Measurements from ENCODE around the gene PSG2.
"Not testable (repeated sequence)": the region's sequence is repeated elsewhere in the genome, so short reads cannot be mapped to it uniquely, and the experiment has no call there.

Gene PSG2

GRCh38 chr19:43082601-43083000, at the start of gene PSG2:
TSS of gene PSG2 (minus strand) at chr19:43082701. CDS start at chr19:43082569, 132 bp downstream.
- not testable (repeated sequence) for H3K9me3 ChIP-seq (ENCODE audit: control insufficient read depth, insufficient read depth, low read length); H3K4me3 ChIP-seq (ENCODE audit: low read depth, low read length)

GRCh38 chr19:43131281-43131842, 48.9 kb upstream of the PSG2 start:
- H3K27me3 ChIP-seq (ENCODE audit: control insufficient read depth, insufficient read depth, low read length); H3K4me3 ChIP-seq (ENCODE audit: low read depth, low read length); H3K36me3 ChIP-seq (ENCODE audit: control insufficient read depth, insufficient read depth, low read length); H3K9ac ChIP-seq (ENCODE audit: low read depth, low read length); H3K9me3 ChIP-seq (ENCODE audit: control insufficient read depth, insufficient read depth, low read length); H3K4me1 ChIP-seq (ENCODE audit: control insufficient read depth, insufficient read depth, low read length): not testable (repeated sequence)

More at GRCh38 chr19:43082601-43083000, at the start of gene PSG2:
- H3K36me3 ChIP-seq (ENCODE audit: control insufficient read depth, insufficient read depth, low read length); H3K4me1 ChIP-seq (ENCODE audit: control insufficient read depth, insufficient read depth, low read length); H3K9ac ChIP-seq (ENCODE audit: low read depth, low read length); H3K27me3 ChIP-seq (ENCODE audit: control insufficient read depth, insufficient read depth, low read length): not testable (repeated sequence)

GRCh38 chr19:43129197-43129596, 46.7 kb upstream of the PSG2 start:
- H3K4me3 ChIP-seq (ENCODE audit: low read depth, low read length); H3K9ac ChIP-seq (ENCODE audit: low read depth, low read length); H3K4me1 ChIP-seq (ENCODE audit: control insufficient read depth, insufficient read depth, low read length); H3K27me3 ChIP-seq (ENCODE audit: control insufficient read depth, insufficient read depth, low read length); H3K36me3 ChIP-seq (ENCODE audit: control insufficient read depth, insufficient read depth, low read length); H3K9me3 ChIP-seq (ENCODE audit: control insufficient read depth, insufficient read depth, low read length): not testable (repeated sequence)

GRCh38 chr19:43127336-43127735, 44.8 kb upstream of the PSG2 start:
- H3K27me3 ChIP-seq (ENCODE audit: control insufficient read depth, insufficient read depth, low read length); H3K9me3 ChIP-seq (ENCODE audit: control insufficient read depth, insufficient read depth, low read length); H3K36me3 ChIP-seq (ENCODE audit: control insufficient read depth, insufficient read depth, low read length); H3K4me1 ChIP-seq (ENCODE audit: control insufficient read depth, insufficient read depth, low read length); H3K4me3 ChIP-seq (ENCODE audit: low read depth, low read length); H3K9ac ChIP-seq (ENCODE audit: low read depth, low read length): not testable (repeated sequence)

- Histone ChIP-seq H3K9ac (ENCODE audit: low read depth, low read length) (no peak overlapping the region), H3K4me3 (ENCODE audit: low read depth, low read length) (no peak overlapping the region), H3K9me3 (ENCODE audit: control insufficient read depth, insufficient read depth, low read length) (no peaks in the 10 kb centered on the region), H3K4me1 (ENCODE audit: control insufficient read depth, insufficient read depth, low read length) (no peaks in the 10 kb centered on the region), H3K36me3 (ENCODE audit: control insufficient read depth, insufficient read depth, low read length) (no peaks in the 10 kb centered on the region), H3K27me3 (ENCODE audit: control insufficient read depth, insufficient read depth, low read length) (no peaks in the 10 kb centered on the region)
These were observed 44.2 kb upstream of the PSG2 start for GRCh38 chr19:43126720-43127119.

- H3K27me3 ChIP-seq (ENCODE audit: control insufficient read depth, insufficient read depth, low read length), result no peaks in the 10 kb centered on the region
- H3K9ac ChIP-seq (ENCODE audit: low read depth, low read length), result no peak overlapping the region
- no peak overlapping the region for H3K4me3 ChIP-seq (ENCODE audit: low read depth, low read length)
- H3K9me3 ChIP-seq (ENCODE audit: control insufficient read depth, insufficient read depth, low read length), result no peaks in the 10 kb centered on the region
- H3K36me3 ChIP-seq (ENCODE audit: control insufficient read depth, insufficient read depth, low read length), result no peaks in the 10 kb centered on the region
- no peaks in the 10 kb centered on the region for H3K4me1 ChIP-seq (ENCODE audit: control insufficient read depth, insufficient read depth, low read length)
These were observed 41.9 kb upstream of the PSG2 start for GRCh38 chr19:43124360-43124759.

GRCh38 chr19:43120433-43121026, 38.0 kb upstream of the PSG2 start:
- H3K4me1 ChIP-seq (ENCODE audit: control insufficient read depth, insufficient read depth, low read length); H3K36me3 ChIP-seq (ENCODE audit: control insufficient read depth, insufficient read depth, low read length); H3K27me3 ChIP-seq (ENCODE audit: control insufficient read depth, insufficient read depth, low read length); H3K9me3 ChIP-seq (ENCODE audit: control insufficient read depth, insufficient read depth, low read length); H3K9ac ChIP-seq (ENCODE audit: low read depth, low read length); H3K4me3 ChIP-seq (ENCODE audit: low read depth, low read length): not testable (repeated sequence)

GRCh38 chr19:43119526-43119925, 37.0 kb upstream of the PSG2 start:
- not testable (repeated sequence) for H3K4me3 ChIP-seq (ENCODE audit: low read depth, low read length); H3K27me3 ChIP-seq (ENCODE audit: control insufficient read depth, insufficient read depth, low read length); H3K4me1 ChIP-seq (ENCODE audit: control insufficient read depth, insufficient read depth, low read length); H3K9me3 ChIP-seq (ENCODE audit: control insufficient read depth, insufficient read depth, low read length); H3K36me3 ChIP-seq (ENCODE audit: control insufficient read depth, insufficient read depth, low read length); H3K9ac ChIP-seq (ENCODE audit: low read depth, low read length)

GRCh38 chr19:43116421-43116820, 33.9 kb upstream of the PSG2 start:
- H3K9me3 ChIP-seq (ENCODE audit: control insufficient read depth, insufficient read depth, low read length), result not testable (repeated sequence)

GRCh38 chr19:43115548-43115947, 33.0 kb upstream of the PSG2 start:
- H3K36me3 ChIP-seq (ENCODE audit: control insufficient read depth, insufficient read depth, low read length); H3K4me3 ChIP-seq (ENCODE audit: low read depth, low read length); H3K9ac ChIP-seq (ENCODE audit: low read depth, low read length); H3K27me3 ChIP-seq (ENCODE audit: control insufficient read depth, insufficient read depth, low read length); H3K4me1 ChIP-seq (ENCODE audit: control insufficient read depth, insufficient read depth, low read length); H3K9me3 ChIP-seq (ENCODE audit: control insufficient read depth, insufficient read depth, low read length): not testable (repeated sequence)

More at GRCh38 chr19:43116421-43116820, 33.9 kb upstream of the PSG2 start:
- H3K4me1 ChIP-seq (ENCODE audit: control insufficient read depth, insufficient read depth, low read length); H3K27me3 ChIP-seq (ENCODE audit: control insufficient read depth, insufficient read depth, low read length); H3K36me3 ChIP-seq (ENCODE audit: control insufficient read depth, insufficient read depth, low read length); H3K4me3 ChIP-seq (ENCODE audit: low read depth, low read length); H3K9ac ChIP-seq (ENCODE audit: low read depth, low read length): not testable (repeated sequence)

GRCh38 chr19:43115064-43115463, 32.6 kb upstream of the PSG2 start:
- H3K27me3 ChIP-seq (ENCODE audit: control insufficient read depth, insufficient read depth, low read length); H3K4me1 ChIP-seq (ENCODE audit: control insufficient read depth, insufficient read depth, low read length); H3K9me3 ChIP-seq (ENCODE audit: control insufficient read depth, insufficient read depth, low read length); H3K36me3 ChIP-seq (ENCODE audit: control insufficient read depth, insufficient read depth, low read length); H3K4me3 ChIP-seq (ENCODE audit: low read depth, low read length); H3K9ac ChIP-seq (ENCODE audit: low read depth, low read length): not testable (repeated sequence)

GRCh38 chr19:43114626-43115025, 32.1 kb upstream of the PSG2 start:
- not testable (repeated sequence) for H3K4me1 ChIP-seq (ENCODE audit: control insufficient read depth, insufficient read depth, low read length); H3K4me3 ChIP-seq (ENCODE audit: low read depth, low read length); H3K9ac ChIP-seq (ENCODE audit: low read depth, low read length); H3K9me3 ChIP-seq (ENCODE audit: control insufficient read depth, insufficient read depth, low read length); H3K36me3 ChIP-seq (ENCODE audit: control insufficient read depth, insufficient read depth, low read length); H3K27me3 ChIP-seq (ENCODE audit: control insufficient read depth, insufficient read depth, low read length)

Measured in iPS-15b (cell line).